IMR-90 (cell line): ENCODE results near the gene DOCK9. TPM values are rescaled to one million over a fixed set of nuclear protein-coding genes. Genes with fewer than 3 reads are reported as not detected.

Experiments
- ATAC-seq: fragments of 200-7000 bp; cut with Tn5 transposase; 2 replicates; pipeline ENCODE4 v1.9.1; 2020; ENCODE audit warnings: low read depth, mild to moderate bottlenecking, moderate library complexity
- BruUV-seq: library from RNA; stranded (reverse); fragments of 400-500 nt; replicated peaks from 2 replicates; lab custom pipeline; 2021; lab: Mats Ljungman, UMichigan
- CTCF ChIA-PET: fragments of 300-600 bp; formaldehyde crosslinking; extraction: SDS; loops from one replicate; lab custom pipeline; 2021; ENCODE audit warnings: antibody characterized with exemption; lab: Yijun Ruan, JAX
- POLR2A ChIA-PET: fragments of 300-600 bp; sonication (Branson Sonifier 250); formaldehyde crosslinking; loops from one replicate; lab custom pipeline; 2022; ENCODE audit warnings: antibody characterized with exemption; ENCODE audit not compliant: unreplicated experiment; lab: Charles Lee
- DNase-seq: peaks from one replicate; pipeline ENCODE4 v3.0.0; 2013
- H2AFZ ChIP-seq: replicated peaks from 2 replicates; pipeline ENCODE3; 2013; ENCODE audit warnings: low read length, mild to moderate bottlenecking; ENCODE audit not compliant: poor library complexity
- H2AK5ac ChIP-seq: 2 replicates; pipeline ENCODE4 v1.6.1; 2013; ENCODE audit warnings: low read depth, low read length, inconsistent platforms
- H2AK9ac ChIP-seq: replicated peaks from 2 replicates; pipeline ENCODE3; 2013; ENCODE audit warnings: mild to moderate bottlenecking, low read depth, low read length, moderate library complexity; ENCODE audit not compliant: poor library complexity
- H2BK120ac ChIP-seq: 2 replicates; pipeline ENCODE4 v1.6.1; 2013; ENCODE audit warnings: low read depth, low read length, inconsistent platforms
- H2BK15ac ChIP-seq: 3 replicates; pipeline ENCODE4 v1.6.1; 2013; ENCODE audit warnings: low read depth, low read length, inconsistent platforms
- H2BK20ac ChIP-seq: 2 replicates; pipeline ENCODE4 v1.6.1; 2013; ENCODE audit warnings: low read depth, mild to moderate bottlenecking, inconsistent platforms, low read length, moderate library complexity
- H2BK5ac ChIP-seq: 2 replicates; pipeline ENCODE4 v1.6.1; 2013; ENCODE audit warnings: mild to moderate bottlenecking, low read depth, low read length, inconsistent platforms; ENCODE audit not compliant: poor library complexity, severe bottlenecking
- H3K14ac ChIP-seq: replicated peaks from 2 replicates; pipeline ENCODE4 v1.6.1; 2013; ENCODE audit warnings: low read depth, low read length, inconsistent platforms
- H3K18ac ChIP-seq: 2 replicates; pipeline ENCODE4 v1.6.1; 2013; ENCODE audit warnings: low read depth, low read length, control low read depth
- H3K23ac ChIP-seq: 2 replicates; pipeline ENCODE4 v1.6.1; 2013; ENCODE audit warnings: low read depth, low read length, inconsistent platforms
- H3K27ac ChIP-seq: 2 replicates; pipeline ENCODE4 v1.5.1; 2013; ENCODE audit warnings: mild to moderate bottlenecking, control low read depth, low read length; ENCODE audit not compliant: insufficient read depth
- H3K27me3 ChIP-seq: 2 replicates; pipeline ENCODE4 v1.6.1; 2013; ENCODE audit warnings: low read length; ENCODE audit not compliant: control insufficient read depth, insufficient read depth
- H3K36me3 ChIP-seq: 2 replicates; pipeline ENCODE4 v1.6.1; 2013; ENCODE audit warnings: low read length, mixed read lengths; ENCODE audit not compliant: control insufficient read depth, insufficient read depth
- H3K4ac ChIP-seq: 2 replicates; pipeline ENCODE4 v1.6.1; 2013; ENCODE audit warnings: low read depth, low read length, inconsistent platforms
- H3K4me1 ChIP-seq: 2 replicates; pipeline ENCODE4 v1.6.1; 2013; ENCODE audit warnings: low read length, mixed read lengths; ENCODE audit not compliant: control insufficient read depth, insufficient read depth
- H3K4me2 ChIP-seq: 2 replicates; pipeline ENCODE4 v1.6.1; 2013; ENCODE audit warnings: low read depth, mild to moderate bottlenecking, control low read depth, low read length, moderate library complexity
- H3K4me3 ChIP-seq: 2 replicates; pipeline ENCODE4 v1.5.1; 2013; ENCODE audit warnings: low read depth, mild to moderate bottlenecking, control low read depth, low read length, moderate library complexity; ENCODE audit not compliant: insufficient read depth
- H3K56ac ChIP-seq: 2 replicates; pipeline ENCODE4 v1.6.1; 2013; ENCODE audit warnings: low read length, inconsistent platforms; ENCODE audit not compliant: insufficient read depth; ENCODE audit errors: extremely low read depth
- H3K79me1 ChIP-seq, 2 experiments: 2 replicates each; pipeline ENCODE4 v1.6.1; 2013; ENCODE audit warnings: low read length in 2 of 2, inconsistent platforms in 1 of 2, low read depth in 1 of 2
- H3K9ac ChIP-seq: 2 replicates; pipeline ENCODE4 v1.6.1; 2013; ENCODE audit warnings: low read depth, low read length, control low read depth
- H3K9me1 ChIP-seq: 2 replicates; pipeline ENCODE4 v1.6.1; 2013; ENCODE audit warnings: low read length, inconsistent platforms; ENCODE audit not compliant: insufficient read depth
- H3K9me3 ChIP-seq: 2 replicates; pipeline ENCODE4 v1.6.1; 2013; ENCODE audit warnings: low read length; ENCODE audit not compliant: control insufficient read depth, insufficient read depth
- H4K20me1 ChIP-seq: 2 replicates; pipeline ENCODE4 v1.6.1; 2013; ENCODE audit warnings: low read length, inconsistent platforms; ENCODE audit not compliant: insufficient read depth
- H4K5ac ChIP-seq: 2 replicates; pipeline ENCODE4 v1.6.1; 2013; ENCODE audit warnings: mild to moderate bottlenecking, low read depth, low read length, control low read depth
- H4K8ac ChIP-seq, 2 experiments: 2 replicates each; pipeline ENCODE4 v1.6.1; 2013; ENCODE audit warnings: low read depth in 2 of 2, low read length in 2 of 2, control low read depth in 1 of 2, inconsistent platforms in 1 of 2
- H4K91ac ChIP-seq: 2 replicates; pipeline ENCODE4 v1.6.1; 2013; ENCODE audit warnings: low read depth, low read length, inconsistent platforms; ENCODE audit not compliant: insufficient read depth
- BHLHE40 ChIP-seq: fragments of 150-350 bp; IDR thresholded peaks from 2 replicates; pipeline ENCODE4 v1.6.1; 2016; ENCODE audit warnings: mild to moderate bottlenecking, low read depth, low read length
- CEBPB ChIP-seq: IDR thresholded peaks from 2 replicates; pipeline ENCODE4 v1.6.1; 2012; ENCODE audit warnings: low read depth, low read length, improper control_type of control experiment
- CHD1 ChIP-seq: IDR thresholded peaks from 2 replicates; pipeline ENCODE4 v1.6.1; 2012; ENCODE audit warnings: low read depth, low read length, improper control_type of control experiment
- CTCF ChIP-seq: conservative IDR thresholded peaks from 2 replicates; pipeline ENCODE4 v1.5.1; 2012; ENCODE audit warnings: mild to moderate bottlenecking, low read depth, low read length, improper control_type of control experiment
- FOS ChIP-seq: fragments of 150-350 bp; IDR thresholded peaks from 2 replicates; pipeline ENCODE4 v1.6.1; 2016; ENCODE audit warnings: low read depth, low read length
- MAFK ChIP-seq: IDR thresholded peaks from 2 replicates; pipeline ENCODE4 v1.6.1; 2012; ENCODE audit warnings: low read depth, low read length, improper control_type of control experiment
- MAZ ChIP-seq: IDR thresholded peaks from 2 replicates; pipeline ENCODE4 v1.6.1; 2012; ENCODE audit warnings: low read depth, mild to moderate bottlenecking, low read length, improper control_type of control experiment, moderate library complexity, borderline replicate concordance
- MXI1 ChIP-seq: IDR thresholded peaks from 2 replicates; pipeline ENCODE4 v1.6.1; 2012; ENCODE audit warnings: low read depth, mild to moderate bottlenecking, low read length, moderate library complexity, borderline replicate concordance
- NFE2L2 ChIP-seq: fragments of 150-350 bp; IDR thresholded peaks from 2 replicates; pipeline ENCODE4 v1.6.1; 2016; ENCODE audit warnings: low read depth, mild to moderate bottlenecking, low read length
- POLR2A ChIP-seq: IDR thresholded peaks from 2 replicates; pipeline ENCODE4 v1.6.1; 2012; ENCODE audit warnings: mild to moderate bottlenecking, low read depth, low read length
- RAD21 ChIP-seq: IDR thresholded peaks from 2 replicates; pipeline ENCODE4 v1.6.1; 2012; ENCODE audit warnings: low read length, improper control_type of control experiment
- RCOR1 ChIP-seq: IDR thresholded peaks from 2 replicates; pipeline ENCODE4 v1.6.1; 2012; ENCODE audit warnings: mild to moderate bottlenecking, low read length, improper control_type of control experiment; ENCODE audit not compliant: insufficient replicate concordance
- RFX5 ChIP-seq: IDR thresholded peaks from 2 replicates; pipeline ENCODE4 v1.8.0; 2012; ENCODE audit warnings: low read depth, mild to moderate bottlenecking, low read length, moderate library complexity
- SMC3 ChIP-seq: fragments of 150-350 bp; IDR thresholded peaks from 2 replicates; pipeline ENCODE4 v1.6.1; 2016; ENCODE audit warnings: low read depth, mild to moderate bottlenecking, antibody characterized with exemption, low read length, moderate library complexity
- WGBS, 2 experiments: methylation state at CpG; one replicate each; pipeline versions ENCODE4 v1.1.5 to v1.1.7; 2013; ENCODE audit warnings: missing lambda C conversion rate in 2 of 2; ENCODE audit not compliant: insufficient read length in 1 of 2; ENCODE audit errors: extremely low coverage in 2 of 2; 5-methylcytosine and 5-hydroxymethylcytosine counted together
- dilution Hi-C: fragments of 300-500 bp; cut with HindIII; formaldehyde crosslinking; loops from one replicate; pipeline ENCODE4 v1.14.3; 2018; ENCODE audit warnings: low sequenced_read_pairs; ENCODE audit not compliant: unreplicated experiment
- in situ Hi-C: fragments of 300-500 bp; cut with MboI; formaldehyde crosslinking; loops from 3 replicates; pipeline ENCODE4 v1.14.3; 2019; ENCODE audit warnings: low sequenced_read_pairs, inconsistent platforms, mixed read lengths
- intact Hi-C: fragments of 100-400 bp; cut with micrococcal nuclease; formaldehyde crosslinking; loops from 2 replicates; pipeline ENCODE4 v1.10.0; 2022
- polyA plus RNA-seq, 3 experiments: library from polyadenylated mRNA; depleted of rRNA; stranded (reverse); fragments of >200 nt; gene quantifications; 2 replicates each; pipeline ENCODE4 v1.2.3, GENCODE V29; 2012; ENCODE audit warnings: low replicate concordance in 1 of 3
- total RNA-seq: library from RNA; depleted of rRNA; stranded (reverse); fragments of >200 nt; gene quantifications from 2 replicates; pipeline ENCODE4 v1.2.3, GENCODE V29; 2012
- TF ChIP-seq, protein P1 (sequence below): fragments of 150-350 bp; IDR thresholded peaks from 2 replicates; pipeline ENCODE4 v1.6.1; 2017; ENCODE audit warnings: mild to moderate bottlenecking, antibody characterized with exemption, low read length, low read depth
- TF ChIP-seq, protein P2 (sequence below): fragments of 150-350 bp; IDR thresholded peaks from 2 replicates; pipeline ENCODE4 v1.6.1; 2016; ENCODE audit warnings: low read depth, mild to moderate bottlenecking, low read length, moderate library complexity, borderline replicate concordance

The DOCK9 gene
- total and polyA plus RNA-seq, 2 of the 4 experiments (the other 2 are of a cell fraction) = 4.8 to 7.2 TPM

GRCh38 chr13:98966019-98966418, 11.8 kb downstream of the DOCK9 start:
- Histone ChIP-seq H3K4me3 (no peak overlapping the region), H3K27ac (no peak overlapping the region), H2BK120ac (no peak overlapping the region), H3K9ac (no peak overlapping the region), H3K9me3 (no peaks in the 10 kb centered on the region), H3K4ac (no peak overlapping the region), H3K14ac (no peak overlapping the region), H3K18ac (no peak overlapping the region), H4K5ac (no peak overlapping the region), H2BK20ac (no peak overlapping the region), H3K23ac (no peak overlapping the region), H3K79me1 (peaks cover 3 to 26% of the 10 kb centered on the region in 2 experiments; a peak in 2 of 4 replicates), H2AK5ac (no peak overlapping the region), H3K9me1 (peaks cover 6% of the 10 kb centered on the region), H2AFZ (no peak overlapping the region), H3K56ac (no peak overlapping the region), H2AK9ac (no peak overlapping the region), H2BK5ac (no peak overlapping the region), H3K4me1 (no peaks in the 10 kb centered on the region; the same call in 1 of the 2 replicates), H3K36me3 (no peaks in the 10 kb centered on the region), H4K20me1 (no peaks in the 10 kb centered on the region), H4K91ac (no peak overlapping the region), H3K27me3 (no peaks in the 10 kb centered on the region; the same call in 1 of the 2 replicates), H2BK15ac (no peak overlapping the region), H4K8ac (no peak overlapping the region), H3K4me2 (no peak overlapping the region)
- ChIA-PET CTCF (no interaction called here), POLR2A (no interaction called here)
- intact Hi-C loops (no loop called here), dilution Hi-C loops (no loop called here), in situ Hi-C loops (no loop called here)
- BruUV-seq = no TSS peak
- no peak for TF ChIP-seq FOS
- TF ChIP-seq RCOR1 = no peak
- no peak for TF ChIP-seq CHD1
- no peak for TF ChIP-seq POLR2A
- TF ChIP-seq MAFK = no peak
- TF ChIP-seq RAD21 = no peak
- TF ChIP-seq, protein P1, sequence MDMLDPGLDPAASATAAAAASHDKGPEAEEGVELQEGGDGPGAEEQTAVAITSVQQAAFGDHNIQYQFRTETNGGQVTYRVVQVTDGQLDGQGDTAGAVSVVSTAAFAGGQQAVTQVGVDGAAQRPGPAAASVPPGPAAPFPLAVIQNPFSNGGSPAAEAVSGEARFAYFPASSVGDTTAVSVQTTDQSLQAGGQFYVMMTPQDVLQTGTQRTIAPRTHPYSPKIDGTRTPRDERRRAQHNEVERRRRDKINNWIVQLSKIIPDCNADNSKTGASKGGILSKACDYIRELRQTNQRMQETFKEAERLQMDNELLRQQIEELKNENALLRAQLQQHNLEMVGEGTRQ = no peak
- no peak for TF ChIP-seq MXI1
- no peak for TF ChIP-seq NFE2L2
- TF ChIP-seq BHLHE40 = no peak
- TF ChIP-seq, protein P2, sequence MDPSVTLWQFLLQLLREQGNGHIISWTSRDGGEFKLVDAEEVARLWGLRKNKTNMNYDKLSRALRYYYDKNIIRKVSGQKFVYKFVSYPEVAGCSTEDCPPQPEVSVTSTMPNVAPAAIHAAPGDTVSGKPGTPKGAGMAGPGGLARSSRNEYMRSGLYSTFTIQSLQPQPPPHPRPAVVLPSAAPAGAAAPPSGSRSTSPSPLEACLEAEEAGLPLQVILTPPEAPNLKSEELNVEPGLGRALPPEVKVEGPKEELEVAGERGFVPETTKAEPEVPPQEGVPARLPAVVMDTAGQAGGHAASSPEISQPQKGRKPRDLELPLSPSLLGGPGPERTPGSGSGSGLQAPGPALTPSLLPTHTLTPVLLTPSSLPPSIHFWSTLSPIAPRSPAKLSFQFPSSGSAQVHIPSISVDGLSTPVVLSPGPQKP = no peak
- no peak for TF ChIP-seq MAZ
- no peak for TF ChIP-seq SMC3
- TF ChIP-seq CEBPB = no peak
- TF ChIP-seq RFX5 = no peak
- no peak for TF ChIP-seq CTCF
- WGBS, 2 experiments = no CpG with 5 or more reads among the region's 11 CpGs
- no peak for ATAC-seq
- no peak for DNase-seq
